H1 (cell line): ENCODE results near the gene PRMT1. TPM values are rescaled to one million over a fixed set of nuclear protein-coding genes. Genes with fewer than 3 reads are reported as not detected.

Experiments used
- CTCF ChIA-PET: fragments of 300-600 bp; sonication (Branson Sonifier 250); formaldehyde crosslinking; loops from one replicate; lab custom pipeline; 2021; ENCODE audit not compliant: partially characterized antibody; lab: Charles Lee
- POLR2A ChIA-PET: fragments of 300-600 bp; sonication (Branson Sonifier 250); formaldehyde crosslinking; loops from one replicate; lab custom pipeline; 2021; ENCODE audit warnings: inconsistent platforms; ENCODE audit not compliant: partially characterized antibody; lab: Charles Lee
- DNase-seq, 2 experiments: peaks; one replicate each; pipeline versions ENCODE4 v3.0.0 to v3.0.0-alpha.2; 2010 to 2022; ENCODE audit warnings: low spot score in 2 of 2, low read depth in 1 of 2, mixed read lengths in 1 of 2
- FAIRE-seq: peaks from 2 replicates; lab custom pipeline; 2011; peaks lifted over from hg19 to GRCh38; lab: Jason Lieb, UNC
- H2AFZ ChIP-seq: 2 replicates; pipeline ENCODE4 v1.8.1; 2012; ENCODE audit warnings: low read length, inconsistent platforms
- H2AK5ac ChIP-seq: 2 replicates; pipeline ENCODE4 v1.6.1; 2013; ENCODE audit warnings: low read depth, low read length
- H2BK120ac ChIP-seq: replicated peaks from 2 replicates; pipeline ENCODE3; 2013; ENCODE audit warnings: low read depth, low read length, inconsistent platforms
- H2BK12ac ChIP-seq: 2 replicates; pipeline ENCODE4 v1.6.1; 2013; ENCODE audit warnings: low read depth, low read length
- H2BK15ac ChIP-seq: 2 replicates; pipeline ENCODE4 v1.6.1; 2013; ENCODE audit warnings: low read length
- H2BK20ac ChIP-seq: 2 replicates; pipeline ENCODE4 v1.6.1; 2013; ENCODE audit warnings: low read length
- H2BK5ac ChIP-seq: 2 replicates; pipeline ENCODE4 v1.6.1; 2013; ENCODE audit warnings: low read depth, low read length
- H3K14ac ChIP-seq: 2 replicates; pipeline ENCODE4 v1.6.1; 2013; ENCODE audit warnings: inconsistent platforms; ENCODE audit not compliant: insufficient read length
- H3K18ac ChIP-seq: 2 replicates; pipeline ENCODE4 v1.6.1; 2013; ENCODE audit warnings: low read length; ENCODE audit errors: extremely low read depth
- H3K23ac ChIP-seq: 2 replicates; pipeline ENCODE4 v1.6.1; 2013; ENCODE audit warnings: inconsistent platforms; ENCODE audit not compliant: insufficient read length
- H3K23me2 ChIP-seq: 2 replicates; pipeline ENCODE4 v1.6.1; 2013; ENCODE audit warnings: low read depth, low read length
- H3K27ac ChIP-seq: 2 replicates; pipeline ENCODE4 v1.6.1; 2011; ENCODE audit warnings: low read depth, low read length, inconsistent platforms
- H3K27me3 ChIP-seq, 4 experiments: replicated peaks in 1 of 4; 1 replicate in 1 of 4; 2 replicates in 3 of 4; pipeline versions ENCODE4 v1.6.1 to v1.8.1; 2011 to 2013; ENCODE audit warnings: low read length in 3 of 4, mild to moderate bottlenecking in 3 of 4, inconsistent platforms in 2 of 4, mixed read lengths in 2 of 4, moderate library complexity in 1 of 4; ENCODE audit not compliant: control insufficient read depth in 3 of 4, insufficient read depth in 3 of 4; ENCODE audit errors: extremely low read depth in 1 of 4
- H3K36me3 ChIP-seq, 4 experiments: 2 replicates each; pipeline versions ENCODE4 v1.6.1 to v1.8.1; 2011 to 2013; ENCODE audit warnings: mild to moderate bottlenecking in 4 of 4, low read length in 3 of 4, moderate library complexity in 2 of 4, control low read depth in 1 of 4, inconsistent platforms in 1 of 4; ENCODE audit not compliant: insufficient read depth in 4 of 4, control insufficient read depth in 2 of 4
- H3K4ac ChIP-seq: replicated peaks from 2 replicates; pipeline ENCODE3; 2013; ENCODE audit warnings: low read length, low read depth, mixed read lengths, inconsistent platforms; ENCODE audit not compliant: insufficient read length
- H3K4me1 ChIP-seq, 4 experiments: replicated peaks in 1 of 4; 1 replicate in 1 of 4; 2 replicates in 3 of 4; pipeline versions ENCODE4 v1.6.1 to v1.8.1; 2011 to 2013; ENCODE audit warnings: low read length in 3 of 4, inconsistent platforms in 2 of 4, mixed read lengths in 1 of 4; ENCODE audit not compliant: insufficient read depth in 4 of 4, control insufficient read depth in 3 of 4
- H3K4me2 ChIP-seq, 2 experiments: 2 replicates each; pipeline versions ENCODE4 v1.6.1 to v1.8.1; 2011 to 2013; ENCODE audit warnings: low read depth in 2 of 2, low read length in 2 of 2, control low read depth in 1 of 2, inconsistent platforms in 1 of 2, mild to moderate bottlenecking in 1 of 2; ENCODE audit not compliant: insufficient read depth in 1 of 2
- H3K4me3 ChIP-seq, 4 experiments: fragments of 200-600, 300-600 bp in 1 of 4; sonication (generic), shearing (Covaris generic), sonication (Bioruptor Twin) in 1 of 4; 2 replicates each; pipeline versions ENCODE4 v1.5.1 to v1.8.1; 2011 to 2016; ENCODE audit warnings: low read length in 4 of 4, low read depth in 3 of 4, control low read depth in 2 of 4, inconsistent platforms in 2 of 4, mild to moderate bottlenecking in 2 of 4, mixed read lengths in 1 of 4, moderate library complexity in 1 of 4; ENCODE audit not compliant: insufficient read depth in 2 of 4; ENCODE audit errors: extremely low read depth in 1 of 4
- H3K56ac ChIP-seq: replicated peaks from 2 replicates; pipeline ENCODE3; 2013; ENCODE audit warnings: low read depth, mild to moderate bottlenecking, mixed read lengths, low read length, inconsistent platforms; ENCODE audit not compliant: insufficient read length
- H3K79me1 ChIP-seq: 2 replicates; pipeline ENCODE4 v1.6.1; 2013; ENCODE audit warnings: low read depth, low read length, control low read depth
- H3K79me2 ChIP-seq, 2 experiments: 2 replicates each; pipeline versions ENCODE4 v1.6.1 to v1.8.1; 2012 to 2013; ENCODE audit warnings: low read length in 2 of 2, mild to moderate bottlenecking in 2 of 2, inconsistent platforms in 1 of 2; ENCODE audit not compliant: insufficient read depth in 2 of 2, control insufficient read depth in 1 of 2
- H3K9ac ChIP-seq, 4 experiments: replicated peaks in 1 of 4; 1 replicate in 1 of 4; 2 replicates in 3 of 4; pipeline versions ENCODE4 v1.6.1 to v1.8.1; 2011 to 2013; ENCODE audit warnings: low read depth in 3 of 4, low read length in 3 of 4, control low read depth in 2 of 4, mild to moderate bottlenecking in 2 of 4, moderate library complexity in 2 of 4, inconsistent platforms in 1 of 4; ENCODE audit errors: extremely low read depth in 1 of 4
- H3K9me3 ChIP-seq, 2 experiments: 2 replicates each; pipeline versions ENCODE4 v1.6.1 to v1.8.1; 2012 to 2013; ENCODE audit warnings: mild to moderate bottlenecking in 2 of 2, moderate library complexity in 2 of 2, control low read depth in 1 of 2, inconsistent platforms in 1 of 2, low read depth in 1 of 2, low read length in 1 of 2, mixed read lengths in 1 of 2; ENCODE audit not compliant: insufficient read depth in 2 of 2
- H4K20me1 ChIP-seq, 2 experiments: replicated peaks in 1 of 2; 2 replicates each; pipeline versions ENCODE3 to v1.8.1; 2011 to 2013; ENCODE audit warnings: inconsistent platforms in 2 of 2, low read length in 2 of 2, mild to moderate bottlenecking in 1 of 2; ENCODE audit not compliant: insufficient read depth in 2 of 2, control insufficient read depth in 1 of 2
- H4K5ac ChIP-seq: 2 replicates; pipeline ENCODE4 v1.6.1; 2013; ENCODE audit warnings: low read length, low read depth, mixed read lengths, inconsistent platforms; ENCODE audit not compliant: insufficient read length
- H4K8ac ChIP-seq: 2 replicates; pipeline ENCODE4 v1.8.0; 2013; ENCODE audit warnings: mild to moderate bottlenecking, moderate library complexity, low read length, inconsistent platforms; ENCODE audit not compliant: insufficient read depth; ENCODE audit errors: extremely low read depth
- H4K91ac ChIP-seq: replicated peaks from 2 replicates; pipeline ENCODE3; 2013; ENCODE audit warnings: low read length, mixed read lengths, inconsistent platforms; ENCODE audit not compliant: insufficient read length
- GABPA ChIP-seq: IDR thresholded peaks from 2 replicates; pipeline ENCODE4 v1.6.1; 2011; ENCODE audit warnings: mild to moderate bottlenecking, low read length, moderate library complexity, borderline replicate concordance; ENCODE audit not compliant: insufficient read depth
- KDM4A ChIP-seq: IDR thresholded peaks from one replicate; pipeline ENCODE4 v1.7.1; 2012; ENCODE audit warnings: low read depth, mild to moderate bottlenecking, moderate library complexity, low read length, inconsistent platforms; ENCODE audit not compliant: severe bottlenecking
- SP2 ChIP-seq: IDR thresholded peaks from 2 replicates; pipeline ENCODE4 v1.6.1; 2012; ENCODE audit warnings: mild to moderate bottlenecking, low read length, inconsistent platforms
- WGBS, 2 experiments: shearing (Covaris generic) in 1 of 2; methylation state at CpG; one replicate each; pipeline versions ENCODE4 v1.1.6 to v1.1.7; 2013 to 2015; ENCODE audit warnings: low lambda C conversion rate in 2 of 2, mixed read lengths in 2 of 2, inconsistent platforms in 1 of 2, low coverage in 1 of 2, missing lambda C conversion rate in 1 of 2; ENCODE audit not compliant: insufficient replicate concordance in 2 of 2, insufficient coverage in 1 of 2, insufficient read length in 1 of 2; ENCODE audit errors: extremely low coverage in 1 of 2, missing lambda C conversion rate in 1 of 2; 5-methylcytosine and 5-hydroxymethylcytosine counted together
- polyA plus RNA-seq, 7 experiments: library from polyadenylated mRNA; depleted of rRNA in 3 of 7; stranded (reverse) in 5 of 7; unstranded in 2 of 7; fragments of >200 nt in 5 of 7; fragments of 200-250 nt in 2 of 7; gene quantifications; 1 replicate in 5 of 7; 2 replicates in 1 of 7; 4 replicates in 1 of 7; pipeline versions ENCODE4 v1.2.1 to v1.2.3, GENCODE V29; 2011 to 2013; ENCODE audit warnings: missing spikeins in 2 of 7, mixed read lengths in 2 of 7
- total RNA-seq: library from RNA; stranded (reverse); fragmentation: NEBNext Ultra II Directional; extraction: Animal tissue kit (Norgen Biotek cat#: 25700); gene quantifications from 2 replicates; pipeline ENCODE4 v1.2.1, GENCODE V29; 2021

Gene PRMT1
- total and polyA plus RNA-seq, 2 of the 8 experiments (the other 6 are each of a cell fraction or from before 2014, with no cell fraction given), result 561 to 1,215 TPM

DNA sequence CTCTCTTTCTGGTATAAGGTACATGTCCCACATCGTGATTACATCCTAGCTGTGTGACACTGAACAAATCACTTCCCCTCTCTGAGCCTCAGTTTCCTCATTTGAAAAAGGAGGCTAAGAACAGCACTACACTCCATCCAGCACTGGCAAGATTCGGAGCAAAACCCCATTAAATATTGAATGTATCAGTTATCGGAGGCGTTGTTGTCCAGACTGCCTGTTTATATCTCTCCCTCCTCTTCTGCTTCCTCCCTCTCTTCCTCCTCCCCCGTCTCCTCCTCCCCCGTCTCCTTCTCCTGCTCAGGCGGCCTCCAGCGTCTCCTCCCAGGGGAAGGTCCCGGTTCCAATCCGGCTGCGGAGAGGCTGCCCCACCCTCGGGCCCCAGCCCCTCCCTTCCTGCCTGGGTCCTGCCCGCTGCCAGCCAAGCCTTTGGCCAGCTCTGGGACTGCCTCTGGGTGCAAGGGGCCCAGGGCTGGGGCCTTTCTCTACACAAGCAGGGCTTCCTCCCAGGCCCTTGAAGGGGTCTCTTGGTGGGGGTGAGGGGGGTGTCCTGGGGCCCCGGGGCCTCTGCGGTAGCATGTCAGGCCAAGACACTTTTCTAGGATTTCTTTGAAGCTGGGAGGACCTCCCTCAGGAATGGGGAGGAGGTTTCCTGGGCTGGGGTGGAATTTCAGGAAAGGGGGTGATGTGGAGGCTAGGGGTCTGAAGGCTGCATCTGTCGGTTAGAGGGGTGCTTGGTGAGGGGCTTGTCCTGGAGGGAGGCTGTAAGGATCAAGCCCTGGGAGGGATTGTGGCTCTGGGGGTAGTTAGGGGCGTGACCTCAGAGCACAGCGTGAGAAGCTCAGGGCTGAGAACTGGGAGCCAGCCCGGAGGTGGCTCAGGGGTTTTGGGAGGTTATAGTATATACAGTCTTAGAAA, 39.0 kb upstream of the PRMT1 start:
- Histone ChIP-seq H3K4me2 (peak overlapping the region; percentile 78 to 87), H4K8ac (no peak overlapping the region), H3K36me3 (no peaks in the 10 kb centered on the region), H4K5ac (no peak overlapping the region), H4K91ac (peak overlapping the region; percentile 80), H3K27ac (peak overlapping the region; percentile 18; the same call in 1 of the 2 replicates), H3K4me3 (peak overlapping the region in 3 of 4 experiments; percentile 25 to 57 (median 26); a peak in 5 of 8 replicates), H2BK5ac (no peak overlapping the region; the same call in 1 of the 2 replicates), H3K23me2 (peaks cover 7% of the 10 kb centered on the region), H3K4me1 (peaks cover 2 to 25% (median 14%) of the 10 kb centered on the region in 4 experiments), H3K18ac (peak overlapping the region; percentile 83), H3K9ac (no peak overlapping the region), H3K14ac (no peak overlapping the region), H2AK5ac (no peak overlapping the region), H3K9me3 (no peaks in the 10 kb centered on the region), H3K23ac (no peak overlapping the region), H3K56ac (no peak overlapping the region), H3K27me3 (no peaks in the 10 kb centered on the region), H2BK15ac (peak overlapping the region; percentile 72; the same call in 1 of the 2 replicates), H2BK12ac (peak overlapping the region; percentile 43; the same call in 1 of the 2 replicates), H2BK20ac (no peak overlapping the region), H3K4ac (peak overlapping the region; percentile 66), H2AFZ (0 out of 2 replicates have a peak overlapping the region, but pooled peaks have one; percentile 14), H3K79me2 (peaks cover 4 to 9% of the 10 kb centered on the region in 2 experiments; a peak in 3 of 4 replicates), H3K79me1 (peaks cover 2% of the 10 kb centered on the region; the same call in 1 of the 2 replicates), H2BK120ac (no peak overlapping the region), H4K20me1 (peaks cover 0 to 2% of the 10 kb centered on the region in 2 experiments)
- FAIRE-seq (no peak), DNase-seq (peak; percentile 31 to 82)
- CTCF ChIA-PET, result interaction anchor here (1.0 to 2.3 kb wide), 3 partner anchors 34 to 167 kb away, joined by 4 to 8 read pairs (median 6); no protein-coding TSS in a partner anchor
- POLR2A ChIA-PET, result interaction anchor here (0.8 to 50.7 kb wide), 15 partner anchors 8 to 168 kb away, joined by 3 to 840 read pairs (median 4); partner anchors contain the start of genes ADM5, BCL2L12, IRF3 and NOSIP
- 31% methylated on average over 12 of the region's 19 CpGs; no CpG with 5 or more reads in 1 of the 2 experiments for WGBS, 2 experiments
- TF ChIP-seq GABPA (no peak), KDM4A (no peak), SP2 (no peak)
